ENCODE data around the gene PIK3C2B.

Gene PIK3C2B

GRCh38 chr1:204494281-204495077 is at the start of gene PIK3C2B:
TSS of gene PIK3C2B (minus strand) at chr1:204494805. CDS start at chr1:204469802, 25,003 bp downstream.
- Histone ChIP-seq H3K27me3 (peaks cover 77% of the 10 kb centered on the region), H3K27ac (peak within 1 kb of the TSS; percentile 47), H3K4me3 (ENCODE audit: low read depth in 1 of 2, low read length in 1 of 2) (peak within 1 kb of the TSS; percentile 76 to 81), H3K4me1 (ENCODE audit: control insufficient read depth in 1 of 2, insufficient read depth in 1 of 2, low read depth in 1 of 2, low read length in 1 of 2) (peaks cover 30 to 32% of the 10 kb centered on the region in 2 experiments), H3K9me3 (no peaks in the 10 kb centered on the region), H3K36me3 (no peaks in the 10 kb centered on the region)
- TF ChIP-seq CTCF (IDR thresholded peaks at IDR 0.05) = peak; percentile 72

GRCh38 chr1:204544321-204544720 is 49.7 kb upstream of the PIK3C2B start:
- TF ChIP-seq CTCF (IDR thresholded peaks at IDR 0.05) = no peak
- Histone ChIP-seq H3K4me1 (ENCODE audit: control insufficient read depth in 1 of 2, insufficient read depth in 1 of 2, low read depth in 1 of 2, low read length in 1 of 2) (no peaks in the 10 kb centered on the region), H3K27ac (peak overlapping the region; percentile 11), H3K27me3 (no peaks in the 10 kb centered on the region), H3K4me3 (ENCODE audit: low read depth in 1 of 2, low read length in 1 of 2) (no peak overlapping the region), H3K36me3 (peaks cover 100% of the 10 kb centered on the region), H3K9me3 (no peaks in the 10 kb centered on the region)

GRCh38 chr1:204541626-204542025 is 47.0 kb upstream of the PIK3C2B start:
- no peak overlapping the region for H3K27ac ChIP-seq
- H3K9me3 ChIP-seq = no peaks in the 10 kb centered on the region
- peaks cover 100% of the 10 kb centered on the region for H3K36me3 ChIP-seq
- no peak for TF ChIP-seq CTCF (IDR thresholded peaks at IDR 0.05)
- H3K4me3 ChIP-seq (ENCODE audit: low read depth in 1 of 2, low read length in 1 of 2) = no peak overlapping the region
- no peaks in the 10 kb centered on the region for H3K4me1 ChIP-seq (ENCODE audit: control insufficient read depth in 1 of 2, insufficient read depth in 1 of 2, low read depth in 1 of 2, low read length in 1 of 2)
- H3K27me3 ChIP-seq = no peaks in the 10 kb centered on the region

GRCh38 chr1:204532832-204533231 is 38.2 kb upstream of the PIK3C2B start:
- Histone ChIP-seq H3K9me3 (no peaks in the 10 kb centered on the region), H3K27me3 (no peaks in the 10 kb centered on the region), H3K27ac (peak overlapping the region; percentile 27), H3K36me3 (peaks cover 95% of the 10 kb centered on the region), H3K4me3 (ENCODE audit: low read depth in 1 of 2, low read length in 1 of 2) (no peak overlapping the region), H3K4me1 (ENCODE audit: control insufficient read depth in 1 of 2, insufficient read depth in 1 of 2, low read depth in 1 of 2, low read length in 1 of 2) (no peaks in the 10 kb centered on the region)
- no peak for TF ChIP-seq CTCF (IDR thresholded peaks at IDR 0.05)

- H3K36me3 ChIP-seq = peaks cover 97% of the 10 kb centered on the region
- H3K9me3 ChIP-seq = no peaks in the 10 kb centered on the region
- no peaks in the 10 kb centered on the region for H3K4me1 ChIP-seq (ENCODE audit: control insufficient read depth in 1 of 2, insufficient read depth in 1 of 2, low read depth in 1 of 2, low read length in 1 of 2)
- no peak overlapping the region for H3K4me3 ChIP-seq (ENCODE audit: low read depth in 1 of 2, low read length in 1 of 2)
- peak overlapping the region; percentile 50 for H3K27ac ChIP-seq
- no peak for TF ChIP-seq CTCF (IDR thresholded peaks at IDR 0.05)
- no peaks in the 10 kb centered on the region for H3K27me3 ChIP-seq
Observed at GRCh38 chr1:204530932-204531331, 36.3 kb upstream of the PIK3C2B start.

All from neutrophil (primary cell).